ENCODE measurements around the gene OR8U1.

- TF ChIP-seq CTCF (conservative IDR thresholded peaks at IDR 0.05; ENCODE audit: low read length): no peak
- no peak for TF ChIP-seq EZH2phosphoT487 (IDR thresholded peaks at IDR 0.05; ENCODE audit: borderline replicate concordance)
Measured at GRCh38 chr11:56333156-56333555, 42.3 kb upstream of the OR8U1 start.

All from Loucy (cell line).